Stimulated activated CD8-positive, alpha-beta memory T cell treated with anti-CD3 and anti-CD28 coated beads, Interleukin-15, amount 100 ng/mL, for 48 hours (primary cell): ENCODE results near the gene CBFB.

Experiments used
- DNase-seq, 2 donors: peaks; one replicate each; pipeline ENCODE4 v3.0.0-alpha.2; 2020; ENCODE audit warnings: low read depth in 2 of 2

Gene CBFB

DNA sequence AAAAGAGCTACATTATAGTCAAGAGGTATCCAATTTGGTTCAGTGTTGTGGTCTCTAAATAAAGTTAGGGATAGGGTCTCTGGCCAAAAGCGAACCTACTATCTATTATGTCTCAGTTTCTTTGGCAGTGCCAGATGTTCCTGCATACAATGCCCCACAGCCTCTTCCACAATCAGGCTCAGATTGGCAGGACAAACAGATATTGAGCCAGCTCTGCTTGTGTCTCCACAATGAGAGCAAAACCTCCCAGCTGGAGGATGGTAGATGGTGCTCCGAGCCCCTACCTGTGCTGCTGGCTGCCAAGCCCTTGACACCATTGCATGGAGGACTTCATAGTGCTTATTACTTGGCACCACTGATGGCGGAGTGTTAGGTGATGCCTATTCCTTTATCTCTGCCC is 100.5 kb downstream of the CBFB start:
- no peak for DNase-seq

DNA sequence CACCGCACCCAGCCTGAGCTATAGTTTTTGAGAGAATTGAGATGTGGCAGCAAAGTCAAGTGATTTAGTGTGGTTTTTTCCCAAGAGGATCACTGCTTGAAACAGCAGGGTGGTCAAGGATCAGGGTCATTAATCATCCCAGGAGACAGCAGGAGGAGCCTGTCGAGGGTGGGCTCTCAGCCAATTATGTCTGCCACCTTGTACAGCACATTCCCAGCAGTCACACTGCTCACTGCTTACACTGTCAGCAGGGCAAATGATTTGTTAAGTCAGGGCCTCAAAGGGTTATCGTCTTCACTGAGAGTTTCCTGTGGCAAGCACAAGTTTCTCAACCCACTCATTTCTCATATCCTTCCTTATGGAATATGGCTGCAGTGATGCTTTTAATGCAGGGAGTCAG is 108.7 kb downstream of the CBFB start:
- no peak for DNase-seq

DNA sequence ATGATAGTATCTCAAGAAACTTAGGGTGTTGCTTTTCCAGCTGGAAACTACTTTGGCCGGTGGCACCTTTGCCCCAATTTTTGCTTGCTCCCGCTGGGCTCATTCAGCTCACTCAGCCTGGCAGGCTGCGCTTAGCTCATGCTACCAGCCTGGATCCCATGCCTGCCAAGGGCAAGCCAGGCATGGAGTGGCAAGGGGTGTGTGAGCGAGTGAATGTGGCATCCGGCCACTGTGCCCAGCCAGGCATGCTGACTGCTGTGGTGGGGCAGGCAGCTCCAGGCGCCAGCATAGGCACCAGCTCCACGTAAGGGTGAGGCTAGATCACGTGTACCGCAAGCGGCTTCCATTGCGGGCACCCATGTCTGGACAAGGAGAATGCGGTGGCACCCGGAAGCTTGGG is 112.4 kb downstream of the CBFB start:
- DNase-seq, result no peak

GRCh38 chr16:67142342-67142741 is 113.4 kb downstream of the CBFB start:
- no peak for DNase-seq

DNA sequence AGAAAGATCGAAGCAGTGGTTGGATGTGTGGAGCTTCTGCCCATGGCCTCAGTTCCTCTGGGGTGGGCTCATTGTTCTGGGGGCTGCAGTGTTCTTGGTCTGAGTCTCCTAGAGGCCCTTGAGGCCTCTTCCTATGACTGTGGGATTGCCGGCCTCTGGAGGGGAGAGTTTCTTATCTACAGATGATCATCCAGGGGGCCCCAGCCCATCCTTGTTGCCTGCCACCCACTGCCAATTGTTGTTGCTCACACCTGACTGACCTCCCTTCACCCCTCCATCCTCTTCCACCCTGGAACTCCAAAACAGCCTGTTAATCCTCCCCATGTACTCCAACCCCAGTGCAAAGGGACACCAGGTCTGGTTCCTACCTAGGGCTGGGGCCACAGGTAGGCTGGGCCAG is 116.0 kb downstream of the CBFB start:
- no peak for DNase-seq

DNA sequence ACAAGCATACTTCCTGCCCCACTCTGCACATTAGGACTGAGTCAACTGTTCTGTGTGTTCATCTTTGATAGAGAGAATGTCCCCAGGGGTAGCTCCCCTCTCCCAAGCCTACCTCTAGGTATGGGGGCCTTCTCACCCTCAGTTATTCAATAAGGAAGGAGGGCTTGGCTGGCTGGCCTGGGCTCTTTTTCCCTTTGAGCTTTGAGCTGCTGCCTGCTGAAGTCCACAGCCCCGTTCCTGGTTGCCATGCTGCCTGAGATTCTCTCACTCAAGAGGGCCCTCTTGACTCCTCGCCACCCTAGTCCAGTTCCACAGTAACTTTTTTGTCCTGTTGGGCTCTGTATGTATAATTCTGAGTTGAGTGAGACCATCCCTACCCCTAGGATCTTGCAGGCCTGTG is 116.8 kb downstream of the CBFB start:
- no peak for DNase-seq

- DNase-seq, result no peak
These were observed 117.8 kb downstream of the CBFB start for GRCh38 chr16:67146523-67147357.

- no peak for DNase-seq
These were observed 118.6 kb downstream of the CBFB start for GRCh38 chr16:67147437-67148140.

DNA sequence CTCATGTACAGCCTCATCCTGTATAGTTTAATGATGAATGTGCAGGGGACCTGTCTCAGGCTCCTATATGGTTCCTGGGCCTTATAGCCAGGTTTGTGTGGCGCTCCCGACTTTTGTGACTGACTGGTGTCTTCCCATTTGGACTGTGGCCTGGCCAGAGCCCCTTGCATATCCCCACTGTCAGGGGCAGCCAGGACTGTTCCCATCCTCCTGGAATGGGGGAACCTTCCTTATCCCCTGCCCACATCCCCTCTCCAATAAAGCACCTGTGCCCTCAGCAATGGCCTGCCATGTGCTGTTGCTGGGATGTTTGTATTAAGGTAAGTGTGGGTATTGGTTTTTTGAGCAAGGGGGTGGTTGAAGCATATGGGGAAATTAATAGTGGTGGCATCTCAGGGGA is 119.3 kb downstream of the CBFB start:
- no peak for DNase-seq

DNA sequence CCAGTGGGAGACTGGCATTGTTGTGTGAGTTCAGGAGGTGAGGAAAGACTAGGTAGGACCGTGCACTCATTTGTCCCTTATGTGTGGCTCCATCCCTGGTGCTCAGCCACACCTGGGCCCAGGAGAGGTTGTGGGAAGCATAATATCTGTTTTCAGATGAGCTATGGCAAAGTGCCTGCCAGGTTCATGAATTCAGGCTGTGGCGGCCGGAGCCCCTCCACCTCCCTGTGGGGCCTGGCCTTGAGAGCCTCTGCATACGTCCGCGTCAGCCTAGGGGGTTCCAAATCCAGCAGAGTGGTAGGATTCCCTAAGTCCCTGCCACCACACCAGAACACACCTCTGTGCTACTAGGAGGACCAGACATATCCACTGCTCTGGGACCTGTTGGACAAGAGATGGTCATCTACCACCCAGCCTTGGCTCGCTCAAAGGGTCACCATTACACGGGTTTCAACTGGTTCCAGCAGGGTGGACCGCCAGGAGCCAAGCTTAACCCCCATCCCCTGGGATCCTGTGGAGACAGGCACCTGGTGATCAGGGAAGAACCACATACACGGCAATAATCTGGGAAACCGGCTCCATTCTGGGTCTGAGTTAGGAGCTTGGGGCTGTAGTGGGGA is 119.8 kb downstream of the CBFB start:
- DNase-seq, result no peak

GRCh38 chr16:67149276-67150046 is 120.5 kb downstream of the CBFB start:
- no peak for DNase-seq

DNA sequence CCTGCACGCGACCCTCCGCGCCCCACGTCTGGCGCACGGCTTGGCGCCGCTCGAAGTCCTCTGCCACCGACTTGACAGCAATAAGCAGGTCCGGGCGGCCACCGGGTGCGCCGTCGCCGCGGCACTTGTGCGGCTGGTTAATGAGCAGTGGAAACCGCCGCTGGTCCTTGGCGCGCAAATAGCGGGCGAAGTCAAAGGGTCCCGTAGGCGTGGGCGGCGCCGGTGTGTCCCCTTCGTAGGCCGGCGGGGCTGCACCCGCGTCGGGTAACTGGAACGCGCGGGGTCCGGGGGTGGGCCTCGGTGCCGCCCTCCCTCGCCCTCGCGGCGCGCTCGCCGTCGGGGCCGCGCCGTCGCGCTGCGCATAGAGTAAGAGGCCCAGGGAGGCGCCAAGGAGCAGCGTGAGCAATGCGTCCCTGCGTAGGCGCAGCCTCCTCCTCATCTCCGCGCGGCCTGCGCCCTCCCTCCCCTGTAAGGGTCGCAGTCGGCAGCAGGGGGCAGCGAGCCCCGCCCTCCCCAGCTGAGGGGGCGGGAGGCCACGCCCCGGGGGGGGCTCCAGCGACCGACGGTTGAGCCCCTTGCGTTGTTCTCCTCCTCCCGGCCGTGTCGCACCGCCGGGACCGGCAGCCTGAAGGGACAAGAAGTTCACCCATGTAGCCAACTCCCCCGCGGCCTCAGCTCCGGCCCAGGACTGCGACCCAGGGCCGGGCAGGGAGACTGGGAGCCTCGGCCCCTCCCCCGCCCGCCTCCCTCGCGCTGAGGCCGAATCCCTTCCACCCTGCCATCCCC is 121.3 kb downstream of the CBFB start:
- no peak for DNase-seq
